ENCODE data around the gene PRKCE. TPM values are rescaled to one million over a fixed set of nuclear protein-coding genes. Genes with fewer than 3 reads are reported as not detected.

The PRKCE gene
- polyA plus RNA-seq, 2 donors: 2.6 to 2.9 TPM

DNA sequence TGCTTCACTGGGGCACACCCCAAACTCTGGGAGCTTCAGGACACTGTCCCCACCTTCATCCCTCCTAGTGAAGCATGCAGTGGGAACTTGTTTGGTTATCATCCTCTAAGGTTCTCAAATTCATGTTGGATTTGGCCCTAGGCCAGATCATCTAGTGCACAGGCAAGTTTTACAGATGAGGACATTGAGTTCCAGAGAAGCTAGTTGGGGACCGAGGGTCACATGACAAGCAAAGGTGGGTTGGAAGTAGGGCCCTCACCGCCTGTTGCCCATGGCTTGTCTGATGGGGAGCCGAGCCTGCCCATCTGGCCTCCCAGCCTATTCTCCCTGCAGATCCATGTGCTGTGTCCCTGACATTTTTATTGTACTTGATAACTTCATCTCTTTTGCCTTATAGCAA, 2.8 kb downstream of the PRKCE start:
- H3K4me1 ChIP-seq (ENCODE audit: control insufficient read depth in 2 of 2, insufficient read depth in 2 of 2, low read length in 1 of 2): peaks cover 0 to 3% of the 10 kb centered on the region in 2 donors
- no peaks in the 10 kb centered on the region for H3K36me3 ChIP-seq (ENCODE audit: control insufficient read depth in 2 of 2, insufficient read depth in 2 of 2, low read length in 1 of 2)
- H3K27ac ChIP-seq (ENCODE audit: low read depth in 2 of 2, low read length in 1 of 2): no peak overlapping the region
- H3K9me3 ChIP-seq (ENCODE audit: control insufficient read depth in 2 of 2, insufficient read depth in 1 of 2, low read depth in 1 of 2, low read length in 1 of 2): no peaks in the 10 kb centered on the region
- H3K27me3 ChIP-seq (ENCODE audit: control insufficient read depth in 1 of 2, insufficient read depth in 2 of 2, low read length in 2 of 2): no peaks in the 10 kb centered on the region
- WGBS, 2 donors: 94 to 98% methylated on average over 3 of the region's 3 CpGs
- H3K4me3 ChIP-seq (ENCODE audit: low read depth in 1 of 2, low read length in 2 of 2): no peak overlapping the region

DNA sequence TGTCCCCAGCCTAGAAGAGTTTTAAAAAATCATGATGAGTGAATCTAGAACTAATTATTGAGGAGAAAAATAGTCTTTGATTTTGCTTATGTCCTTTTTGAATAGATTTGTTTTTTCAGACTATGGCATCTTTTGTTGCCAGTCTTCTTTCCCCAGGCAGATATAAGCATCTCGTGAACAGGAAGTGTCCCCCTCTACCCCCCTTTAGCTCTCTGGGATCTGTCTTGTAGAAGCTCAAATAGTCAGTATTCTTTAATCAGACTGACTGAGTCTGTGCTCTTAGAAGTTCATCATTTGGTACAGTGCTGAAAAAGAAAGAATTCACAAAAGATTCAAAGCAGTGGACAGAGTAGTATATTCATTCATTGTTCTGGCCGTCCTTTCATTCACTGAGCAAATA, 10.4 kb downstream of the PRKCE start:
- no peaks in the 10 kb centered on the region for H3K4me1 ChIP-seq (ENCODE audit: control insufficient read depth in 2 of 2, insufficient read depth in 2 of 2, low read length in 1 of 2)
- WGBS, 2 donors: 74 to 86% methylated on average over 2 of the region's 2 CpGs

DNA sequence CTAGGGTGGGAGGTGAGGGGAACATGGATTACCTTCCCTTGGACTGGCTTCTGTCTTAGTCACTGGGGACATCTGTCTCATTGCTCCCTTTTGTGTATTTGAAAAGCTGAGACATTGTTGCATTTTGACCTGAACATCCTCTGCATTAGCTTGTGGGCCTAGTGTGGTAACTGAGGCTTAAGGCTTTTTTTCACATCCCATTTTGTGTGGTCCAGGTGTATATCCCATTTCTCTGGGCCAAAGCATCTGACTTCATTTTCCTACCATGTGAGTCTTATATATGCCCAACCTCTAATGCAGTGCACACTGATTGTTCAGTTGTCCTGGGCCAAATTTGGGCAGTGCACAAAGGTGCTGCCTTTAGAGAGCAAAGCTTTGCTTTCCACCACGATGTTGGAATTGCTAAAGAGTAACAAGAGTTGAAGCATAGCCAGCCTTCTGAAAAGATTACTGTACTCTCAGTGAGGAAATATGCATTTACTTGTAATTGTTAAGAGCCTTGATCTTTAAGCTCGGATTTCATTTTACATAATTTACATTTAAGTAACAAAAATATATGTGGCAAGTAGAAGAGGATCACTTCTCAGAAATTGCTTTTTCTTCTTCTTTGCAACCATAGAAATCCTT, 13.3 kb downstream of the PRKCE start:
- no peak overlapping the region for H3K4me3 ChIP-seq (ENCODE audit: low read depth in 1 of 2, low read length in 2 of 2)
- no peaks in the 10 kb centered on the region for H3K4me1 ChIP-seq (ENCODE audit: control insufficient read depth in 2 of 2, insufficient read depth in 2 of 2, low read length in 1 of 2)
- no peaks in the 10 kb centered on the region for H3K9me3 ChIP-seq (ENCODE audit: control insufficient read depth in 2 of 2, insufficient read depth in 1 of 2, low read depth in 1 of 2, low read length in 1 of 2)
- H3K27ac ChIP-seq (ENCODE audit: low read depth in 2 of 2, low read length in 1 of 2): no peak overlapping the region
- H3K36me3 ChIP-seq (ENCODE audit: control insufficient read depth in 2 of 2, insufficient read depth in 2 of 2, low read length in 1 of 2): peaks cover 0 to 3% of the 10 kb centered on the region in 2 donors
- 45 to 53% methylated on average over 2 of the region's 2 CpGs for WGBS, 2 donors
- H3K27me3 ChIP-seq (ENCODE audit: control insufficient read depth in 1 of 2, insufficient read depth in 2 of 2, low read length in 2 of 2): no peaks in the 10 kb centered on the region

More for the DNA sequence above, 10.4 kb downstream of the PRKCE start:
- H3K27me3 ChIP-seq (ENCODE audit: control insufficient read depth in 1 of 2, insufficient read depth in 2 of 2, low read length in 2 of 2): no peaks in the 10 kb centered on the region
- H3K9me3 ChIP-seq (ENCODE audit: control insufficient read depth in 2 of 2, insufficient read depth in 1 of 2, low read depth in 1 of 2, low read length in 1 of 2): no peaks in the 10 kb centered on the region
- H3K36me3 ChIP-seq (ENCODE audit: control insufficient read depth in 2 of 2, insufficient read depth in 2 of 2, low read length in 1 of 2): no peaks in the 10 kb centered on the region
- no peak overlapping the region for H3K27ac ChIP-seq (ENCODE audit: low read depth in 2 of 2, low read length in 1 of 2)
- H3K4me3 ChIP-seq (ENCODE audit: low read depth in 1 of 2, low read length in 2 of 2): no peak overlapping the region

DNA sequence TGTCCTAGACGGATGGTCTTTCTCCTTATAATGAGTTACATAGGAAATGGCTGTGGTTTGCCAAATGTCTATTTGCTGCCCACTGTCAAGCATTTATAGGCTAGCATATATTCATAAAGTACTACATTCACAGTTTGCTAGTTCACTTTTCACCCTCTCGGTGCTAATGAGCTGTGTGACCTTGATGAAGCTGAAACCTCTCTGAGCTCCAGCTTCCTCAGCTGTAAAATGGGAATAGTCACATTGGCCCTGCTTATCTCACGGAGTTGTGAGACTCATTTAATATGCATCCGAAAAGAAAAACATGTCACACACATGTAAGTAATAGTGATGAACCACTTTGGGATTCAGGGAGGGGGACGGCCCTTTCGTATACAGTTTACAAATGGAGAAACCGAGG, 17.0 kb downstream of the PRKCE start:
- no peaks in the 10 kb centered on the region for H3K27me3 ChIP-seq (ENCODE audit: control insufficient read depth in 1 of 2, insufficient read depth in 2 of 2, low read length in 2 of 2)
- no peak overlapping the region for H3K4me3 ChIP-seq (ENCODE audit: low read depth in 1 of 2, low read length in 2 of 2)
- no peaks in the 10 kb centered on the region for H3K9me3 ChIP-seq (ENCODE audit: control insufficient read depth in 2 of 2, insufficient read depth in 1 of 2, low read depth in 1 of 2, low read length in 1 of 2)
- H3K36me3 ChIP-seq (ENCODE audit: control insufficient read depth in 2 of 2, insufficient read depth in 2 of 2, low read length in 1 of 2): peaks cover 0 to 3% of the 10 kb centered on the region in 2 donors
- no peaks in the 10 kb centered on the region for H3K4me1 ChIP-seq (ENCODE audit: control insufficient read depth in 2 of 2, insufficient read depth in 2 of 2, low read length in 1 of 2)
- 89 to 90% methylated on average over 7 of the region's 7 CpGs for WGBS, 2 donors
- H3K27ac ChIP-seq (ENCODE audit: low read depth in 2 of 2, low read length in 1 of 2): no peak overlapping the region

DNA sequence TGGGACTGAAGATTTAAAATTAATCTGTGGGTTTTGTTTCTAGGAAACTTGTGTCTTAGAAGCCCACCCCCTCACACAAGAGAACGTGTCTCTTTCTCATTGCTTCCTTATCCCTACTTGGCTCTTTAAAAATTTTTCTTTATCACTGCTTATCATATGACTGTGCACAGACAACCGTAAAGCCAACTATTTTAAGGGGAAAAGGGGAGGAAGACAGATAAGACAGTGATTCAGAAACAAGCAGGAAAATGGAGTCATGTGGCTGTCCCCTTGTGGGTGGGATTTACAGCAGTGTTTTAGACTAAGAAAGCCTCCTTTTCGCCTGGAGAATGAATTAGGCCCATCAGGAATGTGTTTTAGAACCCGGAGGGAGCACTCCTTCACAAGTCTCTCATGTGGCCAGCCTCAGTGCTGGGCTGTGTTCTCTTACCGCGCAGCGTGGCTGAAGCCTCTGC, 17.6 kb downstream of the PRKCE start:
- 64 to 72% methylated on average over 7 of the region's 7 CpGs for WGBS, 2 donors
- H3K9me3 ChIP-seq (ENCODE audit: control insufficient read depth in 2 of 2, insufficient read depth in 1 of 2, low read depth in 1 of 2, low read length in 1 of 2): no peaks in the 10 kb centered on the region
- H3K36me3 ChIP-seq (ENCODE audit: control insufficient read depth in 2 of 2, insufficient read depth in 2 of 2, low read length in 1 of 2): peaks cover 0 to 3% of the 10 kb centered on the region in 2 donors
- H3K27me3 ChIP-seq (ENCODE audit: control insufficient read depth in 1 of 2, insufficient read depth in 2 of 2, low read length in 2 of 2): no peaks in the 10 kb centered on the region
- H3K4me3 ChIP-seq (ENCODE audit: low read depth in 1 of 2, low read length in 2 of 2): no peak overlapping the region
- peaks cover 0 to 1% of the 10 kb centered on the region in 2 donors for H3K4me1 ChIP-seq (ENCODE audit: control insufficient read depth in 2 of 2, insufficient read depth in 2 of 2, low read length in 1 of 2)
- H3K27ac ChIP-seq (ENCODE audit: low read depth in 2 of 2, low read length in 1 of 2): no peak overlapping the region

DNA sequence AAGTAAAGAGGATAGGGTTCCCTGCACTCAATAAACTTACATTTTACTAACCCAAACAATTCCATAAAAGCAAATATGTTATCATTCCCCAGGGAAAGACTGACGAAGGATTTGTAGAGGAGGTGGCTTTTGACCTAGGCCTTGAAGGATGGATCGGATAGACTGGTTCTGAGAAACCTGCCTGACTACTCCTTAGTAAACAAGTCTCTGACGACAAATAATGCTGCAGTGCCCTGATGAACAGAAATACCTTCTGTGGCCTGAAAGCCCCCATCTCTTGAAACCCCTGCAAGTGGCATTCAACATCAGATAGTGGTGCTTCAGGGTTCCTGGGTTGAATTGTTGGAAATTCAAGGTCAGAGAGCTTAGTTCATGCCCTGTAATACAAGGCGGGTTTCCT, 19.2 kb downstream of the PRKCE start:
- Histone ChIP-seq H3K9me3 (ENCODE audit: control insufficient read depth in 2 of 2, insufficient read depth in 1 of 2, low read depth in 1 of 2, low read length in 1 of 2) (no peaks in the 10 kb centered on the region), H3K27ac (ENCODE audit: low read depth in 2 of 2, low read length in 1 of 2) (no peak overlapping the region), H3K27me3 (ENCODE audit: control insufficient read depth in 1 of 2, insufficient read depth in 2 of 2, low read length in 2 of 2) (no peaks in the 10 kb centered on the region), H3K36me3 (ENCODE audit: control insufficient read depth in 2 of 2, insufficient read depth in 2 of 2, low read length in 1 of 2) (peaks cover 0 to 3% of the 10 kb centered on the region in 2 donors), H3K4me1 (ENCODE audit: control insufficient read depth in 2 of 2, insufficient read depth in 2 of 2, low read length in 1 of 2) (peaks cover 0 to 4% of the 10 kb centered on the region in 2 donors), H3K4me3 (ENCODE audit: low read depth in 1 of 2, low read length in 2 of 2) (no peak overlapping the region)
- 59 to 72% methylated on average over 4 of the region's 4 CpGs for WGBS, 2 donors

DNA sequence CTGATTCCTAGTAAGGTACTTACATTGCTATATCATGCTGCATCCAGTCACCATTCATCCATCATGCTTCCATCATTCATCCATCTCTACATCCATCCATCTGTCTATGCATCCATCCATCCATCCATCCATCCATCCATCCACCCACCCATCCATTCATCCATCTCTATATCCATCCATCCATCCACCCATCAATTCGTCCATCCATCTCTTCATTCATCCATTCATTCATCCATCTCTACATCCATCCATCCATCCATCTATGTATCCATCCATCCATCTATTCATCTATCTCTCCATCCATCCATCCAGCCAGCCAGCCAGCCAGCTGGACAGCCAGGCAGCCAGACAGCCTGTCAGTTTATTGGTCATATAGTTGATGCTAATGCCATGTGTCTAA, 20.7 kb downstream of the PRKCE start:
- peaks cover 0 to 8% of the 10 kb centered on the region in 2 donors for H3K4me1 ChIP-seq (ENCODE audit: control insufficient read depth in 2 of 2, insufficient read depth in 2 of 2, low read length in 1 of 2)
- H3K27me3 ChIP-seq (ENCODE audit: control insufficient read depth in 1 of 2, insufficient read depth in 2 of 2, low read length in 2 of 2): no peaks in the 10 kb centered on the region
- 92 to 96% methylated on average over 1 of the region's 1 CpG for WGBS, 2 donors
- H3K36me3 ChIP-seq (ENCODE audit: control insufficient read depth in 2 of 2, insufficient read depth in 2 of 2, low read length in 1 of 2): peaks cover 0 to 3% of the 10 kb centered on the region in 2 donors
- no peak overlapping the region for H3K27ac ChIP-seq (ENCODE audit: low read depth in 2 of 2, low read length in 1 of 2)
- H3K9me3 ChIP-seq (ENCODE audit: control insufficient read depth in 2 of 2, insufficient read depth in 1 of 2, low read depth in 1 of 2, low read length in 1 of 2): no peaks in the 10 kb centered on the region
- no peak overlapping the region for H3K4me3 ChIP-seq (ENCODE audit: low read depth in 1 of 2, low read length in 2 of 2)

DNA sequence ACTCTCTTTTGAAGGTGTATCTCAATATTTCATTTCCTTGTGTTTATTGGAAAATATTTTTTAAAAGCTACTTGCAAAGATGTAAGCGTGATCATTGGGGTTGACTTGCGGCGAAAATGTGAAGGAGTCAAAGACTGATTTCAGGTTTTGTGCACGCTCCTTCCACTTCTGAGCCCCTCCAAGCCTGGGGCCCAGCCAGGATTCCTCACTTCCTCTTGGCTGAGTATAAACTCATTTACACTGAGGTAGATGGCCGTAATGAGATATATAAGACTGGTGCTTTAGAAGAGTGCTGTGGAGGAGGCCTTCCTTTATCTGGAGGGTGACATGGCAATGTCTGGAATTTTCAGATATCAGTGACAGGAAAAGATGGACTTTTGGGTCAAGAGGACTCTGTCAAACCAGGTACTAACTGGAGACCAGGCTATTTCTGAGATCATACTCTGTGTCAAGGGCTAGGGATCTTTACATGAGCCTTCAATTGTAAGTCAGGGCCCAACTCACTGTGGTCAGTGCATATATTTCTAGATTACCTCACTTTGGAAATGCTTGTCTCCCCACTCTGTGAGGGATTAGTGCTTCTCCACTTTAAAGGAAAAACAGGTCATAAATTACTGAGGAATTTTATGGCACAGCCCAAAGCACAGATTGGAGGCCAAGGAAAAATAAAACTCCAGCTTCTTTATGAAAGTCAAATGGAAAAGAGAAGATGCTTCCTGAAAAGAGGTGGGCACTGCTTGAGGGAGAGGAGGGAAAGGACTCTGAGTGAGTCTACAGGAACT, 22.8 kb downstream of the PRKCE start:
- WGBS, 2 donors: 95 to 96% methylated on average over 5 of the region's 5 CpGs
- Histone ChIP-seq H3K4me1 (ENCODE audit: control insufficient read depth in 2 of 2, insufficient read depth in 2 of 2, low read length in 1 of 2) (peaks cover 0 to 8% of the 10 kb centered on the region in 2 donors), H3K27ac (ENCODE audit: low read depth in 2 of 2, low read length in 1 of 2) (peak overlapping the region; percentile 48 to 71)

DNA sequence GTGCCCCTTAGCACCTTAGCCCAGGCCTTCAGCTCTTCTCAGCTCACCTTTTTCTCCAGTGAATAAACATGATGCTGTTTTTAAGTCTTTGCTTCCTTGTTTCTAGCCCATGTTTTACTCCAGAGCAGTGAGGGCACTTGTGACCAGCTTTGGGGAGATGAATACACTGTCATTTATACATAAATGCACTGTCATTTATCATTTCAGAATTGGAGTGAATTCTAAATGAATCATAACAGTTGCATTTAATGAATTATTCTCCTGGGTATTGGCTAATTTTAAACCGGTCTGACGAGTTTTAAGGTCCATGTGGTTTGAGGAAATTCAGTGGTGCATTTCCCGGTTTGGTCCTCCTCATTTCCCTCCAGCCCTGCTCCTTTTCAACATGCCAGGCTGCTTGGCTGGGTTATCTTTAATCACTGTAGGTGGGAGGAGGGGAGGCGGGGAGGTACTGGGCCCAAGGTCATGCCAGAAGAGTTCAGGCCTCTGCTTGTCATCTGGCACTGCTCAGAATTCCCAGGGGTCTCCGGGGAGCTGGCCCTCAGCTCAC, 23.9 kb downstream of the PRKCE start:
- Histone ChIP-seq H3K27ac (ENCODE audit: low read depth in 2 of 2, low read length in 1 of 2) (peak overlapping the region; percentile 71 to 94), H3K36me3 (ENCODE audit: control insufficient read depth in 2 of 2, insufficient read depth in 2 of 2, low read length in 1 of 2) (no peaks in the 10 kb centered on the region), H3K9me3 (ENCODE audit: control insufficient read depth in 2 of 2, insufficient read depth in 1 of 2, low read depth in 1 of 2, low read length in 1 of 2) (no peaks in the 10 kb centered on the region), H3K4me3 (ENCODE audit: low read depth in 1 of 2, low read length in 2 of 2) (no peak overlapping the region), H3K27me3 (ENCODE audit: control insufficient read depth in 1 of 2, insufficient read depth in 2 of 2, low read length in 2 of 2) (no peaks in the 10 kb centered on the region), H3K4me1 (ENCODE audit: control insufficient read depth in 2 of 2, insufficient read depth in 2 of 2, low read length in 1 of 2) (peaks cover 0 to 8% of the 10 kb centered on the region in 2 donors)
- 27 to 33% methylated on average over 5 of the region's 5 CpGs for WGBS, 2 donors

More for the DNA sequence above, 22.8 kb downstream of the PRKCE start:
- Histone ChIP-seq H3K9me3 (ENCODE audit: control insufficient read depth in 2 of 2, insufficient read depth in 1 of 2, low read depth in 1 of 2, low read length in 1 of 2) (no peaks in the 10 kb centered on the region), H3K36me3 (ENCODE audit: control insufficient read depth in 2 of 2, insufficient read depth in 2 of 2, low read length in 1 of 2) (no peaks in the 10 kb centered on the region), H3K27me3 (ENCODE audit: control insufficient read depth in 1 of 2, insufficient read depth in 2 of 2, low read length in 2 of 2) (no peaks in the 10 kb centered on the region), H3K4me3 (ENCODE audit: low read depth in 1 of 2, low read length in 2 of 2) (no peak overlapping the region)

Measured in esophagus (tissue), 2 donors.